ENCODE data around the gene PSMA8.
"Not testable (repeated sequence)": the region's sequence is repeated elsewhere in the genome, so short reads cannot be mapped to it uniquely, and the experiment has no call there.

Gene PSMA8

DNA sequence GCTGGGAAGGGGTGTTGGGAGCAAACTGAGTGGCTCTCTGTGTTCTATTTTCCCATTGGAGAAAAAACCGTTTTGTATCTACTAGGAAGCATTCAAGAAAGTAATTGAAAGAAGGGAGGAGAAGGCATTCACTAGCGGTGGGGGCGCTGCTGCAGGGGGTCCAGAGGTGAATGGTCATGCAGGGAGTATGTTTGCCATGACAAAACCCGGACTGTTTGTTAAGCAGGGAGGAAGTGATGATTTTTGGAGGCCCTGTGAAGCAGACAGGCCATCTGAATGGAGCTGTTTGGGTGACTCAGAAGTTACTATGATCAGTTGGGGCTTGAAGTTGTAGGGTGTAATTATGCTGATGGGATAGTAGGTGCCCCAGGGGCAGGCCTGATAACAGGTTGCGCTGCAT lies 99.5 kb downstream of the PSMA8 start:
- H3K9me3 ChIP-seq (ENCODE audit: control insufficient read depth, insufficient read depth, low read length) = peaks cover 5% of the 10 kb centered on the region
- H3K4me1 ChIP-seq (ENCODE audit: insufficient read depth, low read length) = peaks cover 7% of the 10 kb centered on the region

DNA sequence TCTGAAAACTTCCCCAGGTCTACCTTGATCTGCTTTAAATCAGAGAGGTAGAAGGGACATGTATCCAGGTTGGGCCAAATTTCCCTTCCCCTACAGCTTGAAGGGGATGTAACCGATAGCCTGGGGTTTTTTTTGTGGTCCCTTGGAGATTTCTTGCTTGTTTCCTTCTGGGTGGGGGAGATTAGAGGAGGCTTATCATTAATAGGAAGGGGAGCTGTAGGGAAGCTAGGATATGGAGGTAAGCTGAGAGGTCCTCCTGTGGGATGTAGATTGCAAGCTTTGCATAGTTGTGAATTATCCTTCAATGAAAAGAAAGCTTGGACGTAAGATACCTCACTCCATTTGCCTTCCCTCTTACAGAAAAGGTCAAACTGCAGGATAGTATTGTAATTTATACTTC lies 103.7 kb downstream of the PSMA8 start:
- not testable (repeated sequence) for H3K9ac ChIP-seq (ENCODE audit: low read depth, low read length); H3K36me3 ChIP-seq (ENCODE audit: insufficient read depth, low read length); H3K9me3 ChIP-seq (ENCODE audit: control insufficient read depth, insufficient read depth, low read length)

More for the DNA sequence above, 99.5 kb downstream of the PSMA8 start:
- Histone ChIP-seq H3K9ac (ENCODE audit: low read depth, low read length) (no peak overlapping the region), H3K36me3 (ENCODE audit: insufficient read depth, low read length) (no peaks in the 10 kb centered on the region)

DNA sequence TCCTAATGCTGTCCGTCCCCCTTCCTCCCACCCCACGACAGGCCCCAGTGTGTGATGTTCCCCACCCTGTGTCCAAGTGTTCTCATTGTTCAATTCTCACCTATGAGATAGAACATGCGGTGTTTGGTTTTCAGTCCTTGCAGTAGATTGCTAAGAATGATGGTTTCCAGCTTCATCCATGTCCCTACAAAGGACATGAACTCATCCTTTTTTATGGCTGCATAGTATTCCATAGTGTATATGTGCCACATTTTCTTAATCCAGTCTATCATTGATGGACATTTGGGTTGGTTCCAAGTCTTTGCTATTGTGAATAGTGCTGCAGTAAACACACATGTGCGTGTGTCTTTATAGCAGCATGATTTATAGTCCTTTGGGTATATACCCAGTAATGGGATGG lies 105.0 kb downstream of the PSMA8 start:
- H3K9me3 ChIP-seq (ENCODE audit: control insufficient read depth, insufficient read depth, low read length); H3K9ac ChIP-seq (ENCODE audit: low read depth, low read length); H3K4me1 ChIP-seq (ENCODE audit: insufficient read depth, low read length); H3K36me3 ChIP-seq (ENCODE audit: insufficient read depth, low read length): not testable (repeated sequence)

More for the DNA sequence above, 103.7 kb downstream of the PSMA8 start:
- not testable (repeated sequence) for H3K4me1 ChIP-seq (ENCODE audit: insufficient read depth, low read length)

DNA sequence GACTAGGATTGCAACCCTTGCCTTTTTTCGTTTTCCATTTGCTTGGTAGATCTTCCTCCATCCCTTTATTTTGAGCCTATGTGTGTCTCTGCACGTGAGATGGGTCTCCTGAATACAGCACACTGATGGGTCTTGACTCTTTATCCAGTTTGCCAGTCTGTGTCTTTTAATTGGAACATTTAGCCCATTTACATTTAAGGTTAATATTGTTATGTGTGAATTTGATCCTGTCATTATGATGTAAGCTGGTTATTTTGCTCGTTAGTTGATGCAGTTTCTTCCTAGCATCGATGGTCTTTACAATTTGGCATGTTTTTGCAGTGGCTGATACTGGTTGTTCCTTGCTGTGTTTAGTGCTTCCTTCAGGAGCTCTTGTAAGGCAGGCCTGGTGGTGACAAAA lies 108.7 kb downstream of the PSMA8 start:
- not testable (repeated sequence) for H3K9ac ChIP-seq (ENCODE audit: low read depth, low read length); H3K9me3 ChIP-seq (ENCODE audit: control insufficient read depth, insufficient read depth, low read length); H3K36me3 ChIP-seq (ENCODE audit: insufficient read depth, low read length); H3K4me1 ChIP-seq (ENCODE audit: insufficient read depth, low read length)

All from ES-I3 (cell line).